ENCODE measurements around the gene IGF1.

Gene IGF1

GRCh38 chr12:102487226-102487625, 6.9 kb upstream of the IGF1 start:
- no peak for DNase-seq

GRCh38 chr12:102486153-102486552, 5.8 kb upstream of the IGF1 start:
- DNase-seq = no peak

- peak; percentile 11 for DNase-seq
Measured at GRCh38 chr12:102484428-102484958, 4.1 kb upstream of the IGF1 start.

- no peak for DNase-seq
Measured at GRCh38 chr12:102484017-102484416, 3.7 kb upstream of the IGF1 start.

- DNase-seq = no peak
Measured at GRCh38 chr12:102483466-102483865, 3.1 kb upstream of the IGF1 start.

- DNase-seq = no peak
Measured at GRCh38 chr12:102481705-102482425, 1.5 kb upstream of the IGF1 start.

GRCh38 chr12:102479939-102480338, 424 bp downstream of the IGF1 start:
- DNase-seq = no peak

- DNase-seq = no peak
Measured at GRCh38 chr12:102479099-102479885, 1.1 kb downstream of the IGF1 start.

GRCh38 chr12:102478405-102479098, 1.8 kb downstream of the IGF1 start:
- no peak for DNase-seq

- no peak for DNase-seq
Measured at GRCh38 chr12:102475355-102475754, 5.0 kb downstream of the IGF1 start.

- no peak for DNase-seq
Measured at GRCh38 chr12:102474438-102475064, 5.8 kb downstream of the IGF1 start.

- no peak for DNase-seq
Measured at GRCh38 chr12:102472496-102472895, 7.9 kb downstream of the IGF1 start.

- no peak for DNase-seq
Measured at GRCh38 chr12:102471556-102471955, 8.8 kb downstream of the IGF1 start.

- no peak for DNase-seq
Measured at GRCh38 chr12:102470945-102471344, 9.4 kb downstream of the IGF1 start.

- DNase-seq = no peak
Measured at GRCh38 chr12:102468261-102468915, 12.0 kb downstream of the IGF1 start.

- DNase-seq = no peak
Measured at GRCh38 chr12:102465762-102466560, 14.4 kb downstream of the IGF1 start.

- DNase-seq = no peak
Measured at GRCh38 chr12:102463659-102464249, 16.6 kb downstream of the IGF1 start.

- no peak for DNase-seq
Measured at GRCh38 chr12:102462795-102463465, 17.4 kb downstream of the IGF1 start.

GRCh38 chr12:102462386-102462785, 18.0 kb downstream of the IGF1 start:
- no peak for DNase-seq

GRCh38 chr12:102461501-102461900, 18.9 kb downstream of the IGF1 start:
- DNase-seq = no peak

Data from effector CD8-positive, alpha-beta T cell (primary cell).